OCI-LY3 (cell line): ENCODE measurements around the gene ZNF423.

Source experiments
- H2AFZ ChIP-seq: fragments of 200-600, 300-600 bp; shearing (Covaris generic); 2 replicates; pipeline ENCODE4 v1.6.0; 2014; ENCODE audit warnings: antibody characterized with exemption, low read depth, low read length
- H3K27ac ChIP-seq: fragments of 200-600, 300-600 bp; sonication (generic); 2 replicates; pipeline ENCODE4 v1.5.1; 2014; ENCODE audit warnings: mild to moderate bottlenecking, low read length, moderate library complexity, mixed read lengths
- H3K27me3 ChIP-seq: fragments of 200-600, 300-600 bp; sonication (generic); 2 replicates; pipeline ENCODE4 v1.6.1; 2014; ENCODE audit warnings: low read depth, low read length, mixed read lengths
- H3K36me3 ChIP-seq: fragments of 200-600, 300-600 bp; sonication (generic); replicated peaks from 2 replicates; pipeline ENCODE3; 2014; ENCODE audit warnings: low read depth, low read length, mixed read lengths
- H3K4me1 ChIP-seq: fragments of 300-600, 200-600 bp; sonication (generic); 2 replicates; pipeline ENCODE4 v1.6.1; 2014; ENCODE audit warnings: low read length, mixed read lengths
- H3K4me2 ChIP-seq: fragments of 200-600, 300-600 bp; sonication (generic); 2 replicates; pipeline ENCODE4 v1.6.1; 2014; ENCODE audit warnings: low read length, mixed read lengths
- H3K4me3 ChIP-seq: fragments of 300-600, 200-600 bp; sonication (generic); 2 replicates; pipeline ENCODE4 v1.5.1; 2014; ENCODE audit warnings: antibody characterized with exemption, mild to moderate bottlenecking, low read length, moderate library complexity
- H3K79me2 ChIP-seq: fragments of 300-600, 200-600 bp; shearing (Covaris generic); 2 replicates; pipeline ENCODE4 v1.6.1; 2014; ENCODE audit warnings: mild to moderate bottlenecking, low read length, mixed read lengths
- H3K9ac ChIP-seq: fragments of 300-600, 200-600 bp; shearing (Covaris generic); 2 replicates; pipeline ENCODE4 v1.6.0; 2014; ENCODE audit warnings: mild to moderate bottlenecking, low read length, moderate library complexity
- H3K9me3 ChIP-seq: fragments of 200-600, 300-600 bp; shearing (Covaris generic); 2 replicates; pipeline ENCODE4 v1.6.1; 2014; ENCODE audit warnings: low read length, mixed read lengths; ENCODE audit not compliant: insufficient read depth
- H4K20me1 ChIP-seq: fragments of 200-600, 300-600 bp; sonication (generic); 2 replicates; pipeline ENCODE4 v1.6.1; 2016; ENCODE audit warnings: low read length, mixed read lengths; ENCODE audit not compliant: insufficient read depth
- EZH2phosphoT487 ChIP-seq: fragments of 200-600 bp; shearing (Covaris generic); IDR thresholded peaks from 2 replicates; pipeline ENCODE4 v1.6.1; 2018; ENCODE audit warnings: antibody characterized with exemption, mixed run types, low read depth
- TF ChIP-seq, protein P1 (sequence below): fragments of 200-600, 300-600 bp; sonication (generic); IDR thresholded peaks from 2 replicates; pipeline ENCODE4 v1.5.1; 2014; ENCODE audit warnings: antibody characterized with exemption, low read length, low read depth

ZNF423 gene

DNA sequence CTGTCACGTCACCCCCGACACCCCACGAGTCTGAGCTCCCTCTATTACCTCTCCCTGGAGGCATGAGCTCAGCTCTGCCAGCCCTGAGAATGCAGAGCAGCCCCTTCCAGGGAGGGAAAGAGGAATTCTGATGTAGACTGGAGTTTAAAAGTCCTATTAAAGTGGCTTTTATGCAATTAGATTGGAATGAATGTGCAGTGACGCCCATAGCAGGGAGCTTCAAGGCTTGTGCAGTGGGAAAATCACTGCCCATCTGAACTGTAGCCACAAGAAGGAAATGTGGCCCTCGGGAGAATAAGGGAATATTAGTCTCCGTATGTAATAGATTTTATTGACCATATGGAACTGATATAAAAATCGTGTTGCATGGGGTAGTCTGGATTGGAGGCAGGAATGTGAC is 66.9 kb downstream of the ZNF423 start:
- no peak overlapping the region for H3K27ac ChIP-seq
- H2AFZ ChIP-seq: no peak overlapping the region
- no peaks in the 10 kb centered on the region for H3K9me3 ChIP-seq
- no peak overlapping the region for H3K4me2 ChIP-seq
- no peak overlapping the region for H3K4me3 ChIP-seq
- H3K27me3 ChIP-seq: peaks cover 7% of the 10 kb centered on the region; the same call in 1 of the 2 replicates
- no peaks in the 10 kb centered on the region for H3K36me3 ChIP-seq
- no peaks in the 10 kb centered on the region for H3K4me1 ChIP-seq
- no peaks in the 10 kb centered on the region for H3K79me2 ChIP-seq
- no peaks in the 10 kb centered on the region for H4K20me1 ChIP-seq
- no peak overlapping the region for H3K9ac ChIP-seq
- TF ChIP-seq, protein P1, sequence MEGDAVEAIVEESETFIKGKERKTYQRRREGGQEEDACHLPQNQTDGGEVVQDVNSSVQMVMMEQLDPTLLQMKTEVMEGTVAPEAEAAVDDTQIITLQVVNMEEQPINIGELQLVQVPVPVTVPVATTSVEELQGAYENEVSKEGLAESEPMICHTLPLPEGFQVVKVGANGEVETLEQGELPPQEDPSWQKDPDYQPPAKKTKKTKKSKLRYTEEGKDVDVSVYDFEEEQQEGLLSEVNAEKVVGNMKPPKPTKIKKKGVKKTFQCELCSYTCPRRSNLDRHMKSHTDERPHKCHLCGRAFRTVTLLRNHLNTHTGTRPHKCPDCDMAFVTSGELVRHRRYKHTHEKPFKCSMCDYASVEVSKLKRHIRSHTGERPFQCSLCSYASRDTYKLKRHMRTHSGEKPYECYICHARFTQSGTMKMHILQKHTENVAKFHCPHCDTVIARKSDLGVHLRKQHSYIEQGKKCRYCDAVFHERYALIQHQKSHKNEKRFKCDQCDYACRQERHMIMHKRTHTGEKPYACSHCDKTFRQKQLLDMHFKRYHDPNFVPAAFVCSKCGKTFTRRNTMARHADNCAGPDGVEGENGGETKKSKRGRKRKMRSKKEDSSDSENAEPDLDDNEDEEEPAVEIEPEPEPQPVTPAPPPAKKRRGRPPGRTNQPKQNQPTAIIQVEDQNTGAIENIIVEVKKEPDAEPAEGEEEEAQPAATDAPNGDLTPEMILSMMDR: no peak
- TF ChIP-seq EZH2phosphoT487: no peak

DNA sequence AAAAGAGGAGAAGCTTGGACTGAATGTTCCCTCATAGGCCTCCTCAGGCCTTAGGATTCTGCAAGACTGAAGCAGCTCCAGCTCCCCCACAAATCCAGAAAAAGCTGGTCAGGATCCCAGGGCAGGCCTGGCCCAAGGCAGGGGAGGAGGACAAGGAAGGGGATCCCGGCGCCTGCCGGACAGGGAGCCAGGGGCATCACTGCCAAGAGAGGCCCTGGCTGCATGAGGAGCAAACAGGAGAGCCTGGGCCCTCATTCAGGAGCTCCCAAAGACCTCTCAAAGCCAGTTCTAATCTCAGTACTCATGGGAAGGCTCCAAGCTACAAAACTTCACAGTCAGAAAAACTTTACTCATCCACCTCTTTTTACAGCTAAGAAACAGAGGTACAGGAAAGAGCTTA is 67.3 kb downstream of the ZNF423 start:
- H4K20me1 ChIP-seq: no peaks in the 10 kb centered on the region

DNA sequence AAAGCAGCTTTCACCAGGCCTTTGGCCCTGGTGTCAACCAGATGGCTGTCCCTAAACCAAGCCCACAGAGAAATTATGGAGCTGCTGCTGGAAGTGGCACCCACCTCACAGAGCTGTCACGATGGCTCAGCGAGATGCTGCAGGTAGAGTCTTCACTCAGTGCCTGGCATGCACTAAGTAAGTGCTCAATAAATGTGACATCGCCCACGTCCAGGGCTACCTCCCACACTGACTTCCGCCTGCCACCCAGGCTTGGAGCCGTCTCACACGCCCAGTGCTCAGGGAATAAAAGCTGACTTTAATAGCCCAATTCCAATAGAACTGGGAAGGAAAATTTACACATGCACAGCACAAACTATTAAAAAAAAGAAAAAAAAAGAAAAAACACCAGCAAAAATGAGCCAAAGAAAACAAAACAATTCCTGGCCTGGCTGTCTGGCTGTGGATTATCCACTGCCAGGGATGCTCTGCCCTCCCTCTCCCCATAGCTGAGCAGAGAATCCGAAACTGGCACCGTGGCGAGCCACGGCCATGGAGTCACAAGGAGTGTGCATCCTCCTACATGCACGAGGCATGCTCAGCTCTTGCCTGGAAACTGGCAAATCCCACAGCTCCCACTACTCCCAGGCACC is 68.9 kb downstream of the ZNF423 start:
- H3K27me3 ChIP-seq: peaks cover 7% of the 10 kb centered on the region; the same call in 1 of the 2 replicates
- no peaks in the 10 kb centered on the region for H3K36me3 ChIP-seq
- H3K79me2 ChIP-seq: no peaks in the 10 kb centered on the region
- no peaks in the 10 kb centered on the region for H3K4me1 ChIP-seq
- H4K20me1 ChIP-seq: no peaks in the 10 kb centered on the region
- no peak overlapping the region for H3K4me3 ChIP-seq
- no peak overlapping the region for H3K4me2 ChIP-seq
- H3K27ac ChIP-seq: no peak overlapping the region
- no peak overlapping the region for H2AFZ ChIP-seq
- TF ChIP-seq EZH2phosphoT487: no peak
- TF ChIP-seq, protein P1: no peak
- no peak overlapping the region for H3K9ac ChIP-seq
- H3K9me3 ChIP-seq: no peaks in the 10 kb centered on the region

More for the DNA sequence above, 67.3 kb downstream of the ZNF423 start:
- H3K79me2 ChIP-seq: no peaks in the 10 kb centered on the region
- no peaks in the 10 kb centered on the region for H3K4me1 ChIP-seq
- H3K36me3 ChIP-seq: no peaks in the 10 kb centered on the region
- H3K27me3 ChIP-seq: peaks cover 7% of the 10 kb centered on the region; the same call in 1 of the 2 replicates
- H3K9ac ChIP-seq: no peak overlapping the region
- no peak overlapping the region for H3K4me3 ChIP-seq
- no peaks in the 10 kb centered on the region for H3K9me3 ChIP-seq
- no peak overlapping the region for H3K27ac ChIP-seq
- no peak overlapping the region for H3K4me2 ChIP-seq
- H2AFZ ChIP-seq: no peak overlapping the region
- TF ChIP-seq, protein P1: no peak
- TF ChIP-seq EZH2phosphoT487: no peak

DNA sequence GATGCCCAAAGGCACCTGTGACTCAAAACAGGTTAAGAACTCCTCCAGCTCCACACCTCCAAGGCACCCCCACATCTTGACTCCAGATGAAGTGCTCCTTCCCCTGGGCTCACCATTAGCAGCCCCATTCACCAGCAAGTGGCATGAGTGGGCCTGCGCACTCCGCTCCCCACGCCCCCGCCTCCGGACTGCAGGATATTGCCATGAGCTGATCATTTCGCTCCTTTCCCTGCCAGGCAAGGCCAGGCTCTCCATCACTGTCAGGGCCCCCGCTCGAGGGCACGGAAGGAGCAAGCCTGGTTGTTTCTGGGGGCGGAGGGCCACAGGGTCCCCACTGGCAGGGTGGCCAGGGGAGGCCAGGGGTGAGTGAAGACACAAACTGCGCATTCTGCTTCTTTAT is 69.9 kb downstream of the ZNF423 start:
- Histone ChIP-seq H3K9me3 (no peaks in the 10 kb centered on the region), H3K4me2 (no peak overlapping the region), H4K20me1 (no peaks in the 10 kb centered on the region), H3K36me3 (no peaks in the 10 kb centered on the region), H2AFZ (no peak overlapping the region), H3K4me3 (no peak overlapping the region), H3K79me2 (no peaks in the 10 kb centered on the region), H3K4me1 (no peaks in the 10 kb centered on the region), H3K9ac (no peak overlapping the region), H3K27ac (no peak overlapping the region), H3K27me3 (peaks cover 6% of the 10 kb centered on the region; the same call in 1 of the 2 replicates)
- TF ChIP-seq EZH2phosphoT487: no peak
- TF ChIP-seq, protein P1: no peak
